ENCODE results near the gene NAA25.
"Not testable (repeated sequence)": the region's sequence is repeated elsewhere in the genome, so short reads cannot be mapped to it uniquely, and the experiment has no call there.

Gene NAA25

DNA sequence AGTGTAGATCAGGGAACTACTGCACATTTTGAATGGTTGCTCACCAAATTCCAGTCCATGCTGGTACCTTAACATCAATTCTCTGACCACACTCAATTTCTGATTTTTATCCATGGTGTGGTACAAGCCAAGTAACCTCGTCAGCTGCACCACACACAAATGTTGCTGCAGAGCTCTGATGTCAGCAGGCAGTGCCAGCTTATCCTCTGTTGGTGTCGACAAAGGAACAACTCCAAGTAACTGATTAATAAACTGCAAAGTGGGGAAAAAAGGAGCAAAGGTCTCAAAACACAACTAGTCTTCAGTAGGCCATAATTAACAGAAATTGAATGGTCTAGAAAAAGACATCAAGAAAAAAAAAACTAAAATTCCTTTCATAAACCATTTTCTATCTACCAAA, 47.4 kb downstream of the NAA25 start:
- no peak for DNase-seq (ENCODE audit: low read depth in 2 of 2)

GRCh38 chr12:112049351-112049750, 59.2 kb downstream of the NAA25 start:
- no peak for DNase-seq (ENCODE audit: low read depth in 2 of 2)

- DNase-seq (ENCODE audit: low read depth in 2 of 2): no peak
These were observed 62.6 kb downstream of the NAA25 start for GRCh38 chr12:112046003-112046402.

DNA sequence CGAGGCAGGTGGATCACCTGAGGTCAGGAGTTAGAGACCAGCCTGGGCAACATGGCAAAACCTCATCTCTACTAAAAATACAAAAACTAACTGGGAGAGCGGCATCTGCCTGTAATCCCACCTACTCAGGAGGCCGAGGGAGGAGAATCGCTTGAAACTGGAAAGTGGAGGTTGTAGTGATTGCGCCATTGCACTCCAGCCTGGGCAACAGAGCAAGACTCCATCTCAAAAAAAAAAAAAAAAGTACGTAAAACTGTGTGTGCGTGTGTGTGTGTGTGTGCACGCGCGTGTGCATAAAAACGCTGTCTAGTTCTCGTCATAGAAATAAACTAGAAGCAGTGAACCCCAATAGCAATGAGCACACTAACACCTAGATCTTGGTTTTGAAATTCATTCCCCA, 72.0 kb downstream of the NAA25 start:
- not testable (repeated sequence) for DNase-seq (ENCODE audit: low read depth in 2 of 2)

- no peak for DNase-seq (ENCODE audit: low read depth in 2 of 2)
These were observed 73.3 kb downstream of the NAA25 start for GRCh38 chr12:112035219-112035785.

DNA sequence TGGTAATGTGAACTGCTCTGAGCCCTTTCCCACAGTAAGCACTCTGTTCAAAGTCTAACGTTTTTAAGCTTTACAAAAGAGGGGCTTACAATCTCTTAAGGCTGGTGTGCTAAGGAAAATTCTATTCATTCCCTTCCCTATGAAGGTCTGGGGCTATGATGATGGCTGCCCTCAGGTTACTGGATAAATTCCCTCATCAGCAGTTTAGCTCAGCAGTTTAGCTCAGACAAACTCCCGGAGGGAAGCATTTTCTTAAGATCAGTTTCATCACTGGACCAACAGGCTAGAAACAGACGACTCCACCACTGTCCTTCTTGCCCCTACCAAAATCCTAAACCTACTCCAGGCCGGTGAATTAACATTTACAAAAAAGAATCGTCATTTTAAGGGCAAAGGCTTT, 76.3 kb downstream of the NAA25 start:
- DNase-seq (ENCODE audit: low read depth in 2 of 2): no peak

DNA sequence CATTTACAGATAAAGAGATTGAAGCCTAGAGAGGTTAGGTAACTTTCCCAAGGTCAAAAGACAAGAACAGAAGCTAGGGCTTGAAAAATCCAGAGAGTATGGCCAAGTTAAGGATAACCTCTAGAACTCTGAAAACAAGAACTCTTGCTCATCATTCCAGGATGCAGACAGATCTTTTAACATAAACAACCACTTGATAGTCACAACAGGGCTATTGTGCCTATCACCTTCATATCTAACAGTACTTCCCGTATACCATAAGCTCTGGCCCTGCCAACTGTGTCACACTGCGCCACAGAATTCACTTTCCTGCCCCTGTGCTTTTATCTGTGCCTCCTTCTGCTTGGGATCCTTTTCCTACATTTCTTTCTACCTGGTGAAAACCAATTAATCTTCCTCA, 77.1 kb downstream of the NAA25 start:
- no peak for DNase-seq (ENCODE audit: low read depth in 2 of 2)

GRCh38 chr12:112029301-112029700, 79.3 kb downstream of the NAA25 start:
- DNase-seq (ENCODE audit: low read depth in 2 of 2): no peak

DNA sequence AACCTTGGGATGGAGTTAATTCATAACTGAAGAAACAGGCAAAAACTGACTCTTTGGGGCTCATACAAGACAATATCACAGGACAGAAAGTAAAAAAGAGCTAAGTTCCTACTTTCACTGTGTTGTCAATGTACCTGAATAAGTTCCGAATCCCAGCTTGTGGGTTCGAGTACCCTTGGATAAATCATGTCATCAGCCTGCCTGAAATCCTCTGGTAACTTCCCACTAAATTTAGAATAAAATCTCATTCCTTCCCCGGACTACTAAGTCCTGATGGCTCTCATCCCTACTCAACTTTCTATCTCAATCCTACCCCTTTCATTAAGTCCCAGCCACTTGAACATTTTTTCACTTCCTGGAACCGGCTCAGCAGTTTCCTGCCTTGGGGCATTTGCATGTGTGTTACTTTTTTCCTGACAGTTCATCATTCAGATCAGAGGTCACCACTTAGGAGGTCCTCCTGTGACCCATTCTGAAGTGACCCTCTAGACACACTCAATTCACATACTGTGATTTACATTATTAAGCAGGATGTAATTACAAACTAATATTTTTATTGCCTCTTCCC, 82.7 kb downstream of the NAA25 start:
- no peak for DNase-seq (ENCODE audit: low read depth in 2 of 2)

- no peak for DNase-seq (ENCODE audit: low read depth in 2 of 2)
These were observed 84.7 kb downstream of the NAA25 start for GRCh38 chr12:112023759-112024396.

- no peak for DNase-seq (ENCODE audit: low read depth in 2 of 2)
These were observed 86.2 kb downstream of the NAA25 start for GRCh38 chr12:112022241-112023016.

DNA sequence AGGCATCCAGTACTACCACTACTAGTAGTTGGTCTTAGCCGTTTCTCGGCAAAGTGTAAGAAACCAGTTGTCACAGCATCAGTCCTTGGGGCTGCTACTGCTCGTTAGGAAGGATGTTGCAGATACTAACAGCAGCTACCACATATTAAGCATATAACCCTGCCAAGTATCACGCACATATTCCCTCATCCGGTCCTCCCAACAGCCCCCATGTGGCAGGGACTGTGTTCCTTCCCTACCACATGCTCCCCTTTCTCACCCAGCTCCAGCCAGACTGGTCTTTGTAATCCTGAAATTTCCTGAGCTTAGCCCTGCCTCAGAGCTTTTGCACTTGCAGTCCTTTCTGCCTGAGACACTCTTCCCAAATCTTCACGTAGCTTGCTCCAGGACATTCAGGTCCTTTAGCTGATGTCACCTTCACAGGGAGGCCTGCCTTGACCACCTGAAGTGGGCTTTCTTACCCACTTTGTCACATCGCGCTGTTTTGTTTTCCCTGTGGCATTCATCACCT, 87.6 kb downstream of the NAA25 start:
- no peak for DNase-seq (ENCODE audit: low read depth in 2 of 2)

DNA sequence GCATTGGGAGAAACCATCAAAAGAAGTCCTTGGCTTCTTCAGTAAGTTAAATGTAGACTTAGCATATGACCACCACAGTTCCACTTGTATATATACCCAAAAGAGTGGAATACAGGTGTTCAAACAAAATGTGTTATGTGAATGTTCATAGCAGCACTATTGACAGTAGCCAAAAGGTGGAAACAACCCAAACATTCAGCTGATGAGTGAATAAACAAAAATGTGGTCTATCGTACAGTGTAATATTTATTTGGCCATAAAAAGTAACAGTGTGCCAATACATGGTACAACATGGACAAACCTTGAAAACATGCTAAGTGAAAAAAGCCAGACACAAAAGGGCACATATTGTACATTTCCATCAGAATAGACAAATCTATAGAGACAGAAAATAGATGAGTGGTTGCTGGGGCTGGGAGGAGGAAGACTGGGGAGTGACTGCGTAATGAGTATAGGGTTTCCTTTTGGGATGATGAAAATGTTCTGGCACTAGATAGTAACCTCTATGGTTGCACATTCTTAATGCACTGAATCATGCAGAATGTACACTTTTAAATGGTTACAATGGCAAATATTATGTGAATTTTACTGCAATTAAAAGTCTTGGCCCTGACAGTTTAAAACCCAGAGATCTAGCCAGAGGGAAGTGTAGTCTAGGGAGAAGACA, 89.9 kb downstream of the NAA25 start:
- DNase-seq (ENCODE audit: low read depth in 2 of 2): no peak

- DNase-seq (ENCODE audit: low read depth in 2 of 2): no peak
These were observed 91.5 kb downstream of the NAA25 start for GRCh38 chr12:112017041-112017440.

DNA sequence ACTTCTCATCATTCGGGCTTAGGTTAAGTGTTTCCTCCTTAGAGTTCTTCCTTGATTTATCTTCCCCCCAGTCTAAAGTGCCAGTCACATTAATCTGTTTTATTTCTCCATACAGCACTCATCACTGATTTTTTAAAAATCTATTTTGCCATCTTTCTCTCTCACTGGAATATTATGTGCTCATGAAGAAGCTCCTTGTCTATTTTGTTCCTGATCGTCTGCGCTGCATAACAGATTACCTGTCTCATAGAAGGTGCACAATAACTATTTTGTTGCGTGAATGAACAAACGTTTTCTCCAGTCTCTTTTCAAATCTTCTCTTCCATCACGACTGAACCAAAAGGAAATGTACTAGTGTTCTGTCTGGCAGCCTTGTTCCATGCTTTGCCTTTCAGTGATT, 92.6 kb downstream of the NAA25 start:
- no peak for DNase-seq (ENCODE audit: low read depth in 2 of 2)

GRCh38 chr12:112013601-112014402, 94.8 kb downstream of the NAA25 start:
- DNase-seq (ENCODE audit: low read depth in 2 of 2): peak; percentile 24 to 37

DNA sequence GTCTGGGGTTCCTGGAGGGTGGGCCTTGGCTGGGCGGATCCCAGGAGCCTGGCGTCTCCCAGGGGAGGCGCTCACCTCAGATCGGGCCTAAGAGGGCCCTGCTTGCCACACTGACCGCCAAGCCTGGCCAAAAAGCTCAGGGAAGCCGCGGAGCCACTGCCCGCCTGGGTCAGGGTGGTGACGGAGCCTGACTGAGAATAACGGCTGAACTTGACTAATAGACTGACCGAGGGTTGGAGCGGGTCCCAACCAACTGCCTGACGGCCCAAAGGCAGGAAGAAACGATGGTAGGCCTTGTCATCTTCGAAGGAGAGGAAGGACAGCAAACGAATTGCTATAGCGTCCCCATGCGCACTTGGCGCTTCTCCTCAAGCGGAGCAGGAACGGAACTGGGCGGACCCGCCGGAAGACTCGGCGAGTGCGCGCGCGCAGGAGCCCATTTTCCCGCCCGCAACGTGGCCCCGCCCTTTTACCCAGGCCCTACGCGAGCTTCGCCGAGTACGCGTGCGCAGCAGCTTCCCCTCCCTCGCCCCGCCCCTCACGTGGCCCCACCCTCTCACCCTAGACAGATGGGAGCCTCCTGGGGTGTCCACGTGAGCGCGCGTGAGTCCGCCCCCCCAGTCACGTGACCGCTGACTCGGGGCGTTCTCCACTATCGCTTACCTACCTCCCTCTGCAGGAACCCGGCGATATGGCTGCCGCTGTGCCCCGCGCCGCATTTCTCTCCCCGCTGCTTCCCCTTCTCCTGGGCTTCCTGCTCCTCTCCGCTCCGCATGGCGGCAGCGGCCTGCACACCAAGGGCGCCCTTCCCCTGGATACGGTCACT, 95.6 kb downstream of the NAA25 start, which contains the start of the genes ERP29 and TMEM116:
Gene ERP29, plus strand, starts transcription at position 652 of the 826 bp plus-strand sequence. Its CDS starts 40 bp downstream, at position 692.
Gene TMEM116, minus strand, starts transcription at position 391 of the 826 bp plus-strand sequence. CDS start 7,895 bp downstream, outside the sequence.
- peak; percentile 100 for DNase-seq (ENCODE audit: low read depth in 2 of 2)

DNA sequence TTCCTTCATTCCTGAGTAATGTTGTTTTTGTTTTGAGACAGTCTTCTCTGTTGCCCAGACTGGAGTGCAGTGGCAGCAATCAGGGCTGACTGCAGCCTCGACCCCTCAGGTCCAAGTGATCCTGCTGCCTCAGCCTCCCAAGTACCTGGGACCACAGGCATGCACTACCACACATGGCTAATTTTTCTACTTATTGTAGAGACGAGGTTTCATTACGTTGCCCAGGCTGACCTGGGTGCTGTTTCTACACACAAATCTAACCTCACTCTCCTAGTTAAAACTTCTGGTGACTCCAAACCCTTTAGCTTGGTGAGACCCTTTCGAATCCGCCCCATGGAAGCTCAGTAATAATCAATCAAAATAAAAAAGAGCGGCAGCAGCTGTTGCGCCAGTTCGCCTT, 96.9 kb downstream of the NAA25 start:
- no peak for DNase-seq (ENCODE audit: low read depth in 2 of 2)

DNA sequence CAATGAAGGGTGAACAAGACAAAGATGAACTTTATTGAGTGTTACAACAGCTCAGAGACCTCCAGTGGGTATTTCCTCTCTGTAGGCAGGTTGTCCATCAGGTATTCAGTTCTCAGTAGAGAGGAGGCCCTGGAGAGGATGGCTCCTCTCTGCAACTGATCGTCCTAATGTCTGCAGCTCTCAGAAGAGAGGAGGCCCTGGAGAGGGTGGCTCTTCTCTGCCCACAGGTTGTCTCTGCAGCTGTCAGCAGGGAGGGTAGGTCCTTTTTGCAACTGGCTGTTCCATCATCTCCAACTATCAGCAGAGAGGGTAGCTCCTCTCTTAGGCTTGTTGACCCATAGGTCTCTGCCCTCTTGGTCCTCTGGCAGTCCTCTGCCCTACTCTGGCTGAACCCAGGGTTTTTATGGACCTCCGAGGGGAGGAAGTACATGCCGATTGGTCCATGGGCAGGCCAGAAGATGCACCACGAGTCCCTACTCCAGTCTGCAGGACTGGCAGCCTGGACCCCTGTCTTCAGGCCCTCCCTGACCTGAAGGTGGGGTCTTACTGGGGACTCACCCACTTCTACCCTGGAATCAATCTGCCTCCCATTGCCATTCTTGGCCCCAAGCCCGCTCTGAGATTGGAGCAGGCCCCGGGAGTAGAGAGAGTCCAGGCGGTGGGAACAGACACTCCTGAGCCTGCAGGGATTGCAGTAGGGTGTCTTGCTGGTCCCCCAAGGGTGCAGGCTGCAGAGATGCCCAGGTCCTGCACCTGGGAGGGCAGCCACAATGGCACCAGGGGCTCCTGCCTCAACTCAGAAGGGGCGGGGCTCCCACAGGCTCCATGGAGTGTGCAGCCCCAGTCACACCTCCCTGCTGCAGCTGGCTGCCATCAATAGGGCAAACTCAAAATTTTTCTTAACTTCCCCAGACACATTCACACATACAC, 97.9 kb downstream of the NAA25 start:
- DNase-seq (ENCODE audit: low read depth in 2 of 2): no peak

Data from stimulated activated CD8-positive, alpha-beta memory T cell treated with anti-CD3 and anti-CD28 coated beads, Interleukin-7, amount 100 ng/mL, for 1 hour (primary cell).